Right renal cortex interstitium (tissue), 3 donors: Measurements from ENCODE around the gene THUMPD2. TPM values are rescaled to one million over a fixed set of nuclear protein-coding genes. Genes with fewer than 3 reads are reported as not detected.

Experiments
- DNase-seq, 3 donors: peaks; one replicate each; pipeline ENCODE4 v3.0.0-alpha.2; 2013; ENCODE audit warnings: low read depth in 3 of 3, low spot score in 2 of 3
- polyA plus RNA-seq, 3 donors: library from polyadenylated mRNA; unstranded; fragments of 120-200 nt; gene quantifications; one replicate each; pipeline ENCODE4 v1.2.1, GENCODE V29; 2013; ENCODE audit not compliant: insufficient read length in 3 of 3

THUMPD2 gene
- polyA plus RNA-seq, 3 donors: 20.6 to 22.2 (median 22.0) TPM

DNA sequence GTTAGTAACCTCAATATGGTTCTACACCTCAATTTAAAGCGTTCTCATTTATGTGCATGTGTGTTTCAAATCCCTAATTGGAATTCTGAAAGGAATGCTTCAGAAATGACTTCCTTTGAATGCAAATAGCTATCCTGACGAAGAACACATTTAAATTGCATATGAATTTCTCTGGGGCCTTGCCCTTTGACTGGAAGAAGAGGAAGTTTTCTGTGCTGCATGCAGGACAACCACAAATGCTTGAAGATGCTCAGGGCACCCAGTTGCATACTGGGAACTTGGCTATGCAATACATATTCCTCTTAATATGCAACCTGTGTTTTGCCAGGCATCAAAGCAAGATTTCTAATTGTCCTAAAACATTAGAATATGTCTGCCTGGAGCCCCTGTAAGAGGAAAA lies 58.1 kb downstream of the THUMPD2 start:
- no peak for DNase-seq

- no peak for DNase-seq
These were observed 59.7 kb downstream of the THUMPD2 start for GRCh38 chr2:39719317-39719716.

GRCh38 chr2:39718483-39718882 lies 60.6 kb downstream of the THUMPD2 start:
- DNase-seq: no peak

DNA sequence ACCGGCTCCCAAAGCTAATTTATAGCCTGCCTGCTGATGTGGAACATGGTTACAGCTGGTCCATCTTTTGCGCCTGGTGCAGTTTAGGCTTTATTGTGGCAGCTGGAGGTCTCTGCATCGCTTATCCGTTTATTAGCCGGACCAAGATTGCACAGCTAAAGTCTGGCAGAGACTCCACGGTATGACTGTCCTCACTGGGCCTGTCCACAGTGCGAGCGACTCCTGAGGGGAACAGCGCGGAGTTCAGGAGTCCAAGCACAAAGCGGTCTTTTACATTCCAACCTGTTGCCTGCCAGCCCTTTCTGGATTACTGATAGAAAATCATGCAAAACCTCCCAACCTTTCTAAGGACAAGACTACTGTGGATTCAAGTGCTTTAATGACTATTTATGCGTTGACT lies 62.0 kb downstream of the THUMPD2 start:
- no peak for DNase-seq

- DNase-seq: no peak
These were observed 63.2 kb downstream of the THUMPD2 start for GRCh38 chr2:39715822-39716221.

- DNase-seq: no peak
These were observed 64.0 kb downstream of the THUMPD2 start for GRCh38 chr2:39715095-39715494.

DNA sequence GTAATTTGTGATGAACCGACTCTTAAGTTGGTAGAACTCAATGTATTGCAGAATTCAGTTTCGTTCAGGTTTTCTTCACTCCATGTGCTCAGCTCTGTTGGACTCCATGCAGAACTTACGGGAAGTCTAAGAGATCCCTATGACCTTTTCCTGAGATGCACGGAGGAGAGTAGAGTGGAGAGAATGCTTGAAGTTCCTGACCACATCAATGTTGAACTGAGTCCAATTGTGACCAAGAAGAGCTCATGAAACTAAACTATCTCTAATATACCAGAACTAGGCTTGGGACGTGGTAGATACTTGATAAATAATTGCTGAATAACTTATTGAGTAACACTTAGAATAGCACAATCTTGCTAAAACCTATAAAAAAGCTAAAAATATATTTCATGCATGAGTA lies 66.1 kb downstream of the THUMPD2 start:
- no peak for DNase-seq

GRCh38 chr2:39710807-39711206 lies 68.3 kb downstream of the THUMPD2 start:
- DNase-seq: no peak

GRCh38 chr2:39708003-39708402 lies 71.1 kb downstream of the THUMPD2 start:
- no peak for DNase-seq

- DNase-seq: no peak
These were observed 72.1 kb downstream of the THUMPD2 start for GRCh38 chr2:39706945-39707344.

GRCh38 chr2:39706312-39706711 lies 72.7 kb downstream of the THUMPD2 start:
- DNase-seq: no peak

- DNase-seq: no peak
These were observed 73.4 kb downstream of the THUMPD2 start for GRCh38 chr2:39705638-39706037.

DNA sequence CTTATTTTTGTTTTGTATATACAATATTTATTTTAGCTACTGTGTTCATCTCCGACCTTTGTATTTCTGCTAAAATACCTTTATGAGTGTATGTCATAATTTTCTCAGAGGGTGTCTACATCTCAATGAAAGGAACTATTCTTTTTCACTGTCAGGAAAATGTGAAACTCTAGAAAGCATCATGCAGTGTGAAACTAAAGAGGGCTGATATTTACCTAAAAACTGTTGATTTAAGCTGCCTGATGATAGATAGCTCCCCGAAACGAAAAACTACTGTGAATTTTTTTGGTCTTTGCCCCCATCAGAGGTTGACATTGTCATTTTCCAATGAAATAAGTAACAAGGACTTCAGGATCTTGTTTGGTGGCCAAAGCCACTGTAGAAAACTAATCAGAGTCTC lies 74.5 kb downstream of the THUMPD2 start:
- no peak for DNase-seq

DNA sequence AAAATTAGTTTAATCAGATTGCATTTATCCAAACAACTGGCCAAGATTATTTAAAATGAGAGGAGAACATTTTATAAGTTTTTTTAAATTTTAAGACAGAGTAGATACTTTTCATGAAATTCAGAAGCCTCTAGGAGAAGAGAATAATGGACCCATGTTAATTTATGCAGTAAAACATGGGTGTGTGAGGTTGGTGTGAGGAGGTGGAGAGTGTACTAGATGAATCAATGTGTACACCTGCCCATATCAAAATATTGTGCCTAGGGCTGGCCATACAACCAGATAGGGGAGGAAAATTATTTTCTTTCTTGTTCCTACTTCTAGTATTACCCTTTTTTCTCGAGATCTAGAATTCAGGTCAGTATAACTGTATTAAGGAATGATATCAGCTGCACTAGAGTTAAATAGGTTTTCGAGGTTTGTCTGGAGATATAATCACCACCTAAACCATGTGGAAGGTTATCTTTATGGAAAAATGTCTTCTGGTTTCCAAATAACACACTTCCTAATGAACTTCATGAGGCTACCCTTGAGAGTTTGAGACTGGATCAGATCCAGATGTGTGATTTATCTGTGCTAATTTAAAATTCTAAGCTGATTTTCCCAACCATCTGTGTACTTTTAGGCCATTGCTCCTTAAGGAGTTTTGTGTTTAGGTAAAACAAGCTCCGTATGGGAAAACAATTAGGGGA lies 75.7 kb downstream of the THUMPD2 start:
- no peak for DNase-seq

- no peak for DNase-seq
These were observed 77.9 kb downstream of the THUMPD2 start for GRCh38 chr2:39701137-39701536.

GRCh38 chr2:39697454-39697853 lies 81.6 kb downstream of the THUMPD2 start:
- no peak for DNase-seq

GRCh38 chr2:39696838-39697237 lies 82.2 kb downstream of the THUMPD2 start:
- peak in 2 of 3 donors; percentile 32 to 40 for DNase-seq

GRCh38 chr2:39696101-39696553 lies 82.9 kb downstream of the THUMPD2 start:
- peak in 2 of 3 donors; percentile 25 to 46 for DNase-seq

DNA sequence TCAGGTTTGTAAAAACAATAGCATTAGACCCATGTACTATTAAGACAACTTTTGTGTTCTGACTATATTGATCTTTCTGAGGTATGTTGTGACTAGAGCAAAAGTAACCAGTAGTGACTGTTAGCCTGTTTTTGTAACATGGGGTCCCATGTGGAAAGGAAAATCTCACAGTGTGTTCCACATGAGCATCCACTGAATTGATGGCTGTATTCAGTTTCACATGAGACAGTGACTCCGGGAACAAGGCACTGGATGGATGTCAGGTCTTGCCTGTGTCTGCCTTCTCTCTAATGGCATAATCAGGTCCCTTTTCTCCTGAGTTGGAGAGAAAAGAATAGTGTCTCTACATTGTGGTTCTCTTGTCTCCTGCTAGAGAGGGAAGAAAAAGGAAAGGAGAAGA lies 85.8 kb downstream of the THUMPD2 start:
- peak in 2 of 3 donors; percentile 32 to 36 for DNase-seq

- no peak for DNase-seq
These were observed 89.2 kb downstream of the THUMPD2 start for GRCh38 chr2:39689876-39690275.

DNA sequence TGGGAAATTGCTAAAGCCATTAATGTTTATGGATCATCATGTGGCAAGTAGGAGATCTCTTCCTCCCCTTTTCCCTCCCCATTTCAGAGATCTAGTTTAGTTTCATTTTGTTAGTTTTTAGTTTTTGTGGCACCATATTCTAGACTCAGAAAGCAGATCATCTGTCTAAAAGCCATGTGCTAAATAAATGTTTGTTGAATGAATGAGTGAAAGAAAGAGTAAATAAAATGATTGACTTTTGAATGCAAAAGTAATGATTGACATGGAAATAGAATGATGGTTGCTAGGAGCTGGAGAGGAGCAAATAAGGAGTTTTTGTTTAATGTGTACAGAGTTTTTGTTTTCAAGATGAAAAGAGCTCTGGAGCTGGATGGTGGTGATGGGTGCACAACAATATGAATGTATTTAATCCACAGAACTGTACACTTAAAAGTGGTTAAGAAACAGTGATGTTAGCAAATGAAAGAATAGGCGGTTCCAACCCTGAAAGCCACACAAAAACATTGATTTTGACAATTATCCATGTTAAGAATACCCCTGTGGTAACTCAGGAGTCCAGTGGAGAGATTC lies 89.7 kb downstream of the THUMPD2 start:
- no peak for DNase-seq

DNA sequence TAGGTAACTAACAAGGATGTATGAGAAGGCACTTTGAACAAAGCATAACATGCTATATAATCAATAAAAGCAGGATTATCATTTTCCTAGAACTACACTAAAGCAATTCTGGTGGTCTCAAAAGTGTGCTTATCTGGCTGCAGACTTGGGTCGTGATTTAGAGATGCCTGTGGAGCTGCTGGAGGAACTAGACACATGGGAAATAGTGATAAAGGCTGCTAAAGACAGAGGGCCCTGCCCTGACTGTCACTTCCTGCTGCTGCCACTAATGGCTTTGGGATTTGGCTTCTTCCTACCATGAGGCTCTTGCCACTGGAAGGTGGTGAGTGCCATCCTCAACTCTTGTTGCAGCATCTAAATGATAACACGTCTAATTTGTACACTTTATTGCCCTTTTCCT lies 90.9 kb downstream of the THUMPD2 start:
- no peak for DNase-seq

GRCh38 chr2:39686456-39686855 lies 92.6 kb downstream of the THUMPD2 start:
- DNase-seq: no peak
